AG09309 (cell line): ENCODE results near the gene TANGO6.

Experiments used
- DNase-seq: peaks from one replicate; pipeline ENCODE4 v3.0.0-alpha.2; 2010; ENCODE audit warnings: low read depth
- H3K4me3 ChIP-seq: 2 replicates; pipeline ENCODE4 v1.5.1; 2011; ENCODE audit warnings: mild to moderate bottlenecking, low read depth, low read length, moderate library complexity; ENCODE audit not compliant: control insufficient read depth
- CTCF ChIP-seq: IDR thresholded peaks from 2 replicates; pipeline ENCODE4 v1.5.1; 2011; ENCODE audit warnings: mild to moderate bottlenecking, low read depth, low read length, inconsistent platforms; ENCODE audit not compliant: insufficient read depth, control insufficient read depth; ENCODE audit errors: missing control alignments

The TANGO6 gene

GRCh38 chr16:69111876-69112230 lies 268.5 kb downstream of the TANGO6 start:
- H3K4me3 ChIP-seq, result no peak overlapping the region
- no peak for TF ChIP-seq CTCF
- DNase-seq, result no peak

- peak; percentile 81 for TF ChIP-seq CTCF
- no peak overlapping the region for H3K4me3 ChIP-seq
- DNase-seq, result no peak
Observed at GRCh38 chr16:69112285-69113129, 269.2 kb downstream of the TANGO6 start.

- no peak for TF ChIP-seq CTCF
- no peak for DNase-seq
- no peak overlapping the region for H3K4me3 ChIP-seq
Observed at GRCh38 chr16:69113216-69113615, 269.9 kb downstream of the TANGO6 start.

- TF ChIP-seq CTCF, result no peak
Observed at GRCh38 chr16:69114346-69114975, 271.1 kb downstream of the TANGO6 start.

GRCh38 chr16:69114976-69115355 lies 271.6 kb downstream of the TANGO6 start:
- DNase-seq, result no peak
- no peak for TF ChIP-seq CTCF
- no peak overlapping the region for H3K4me3 ChIP-seq

More at GRCh38 chr16:69114346-69114975, 271.1 kb downstream of the TANGO6 start:
- no peak for DNase-seq
- H3K4me3 ChIP-seq, result no peak overlapping the region

GRCh38 chr16:69115361-69115760 lies 272.0 kb downstream of the TANGO6 start:
- H3K4me3 ChIP-seq, result no peak overlapping the region
- no peak for TF ChIP-seq CTCF
- no peak for DNase-seq
